A673 (cell line): ENCODE measurements around the gene CEP170B.

Experiments
- CTCF ChIP-seq: fragments of 300-800, 200-600 bp; sonication (generic); conservative IDR thresholded peaks from 2 replicates; pipeline ENCODE4 v1.5.1; 2017; ENCODE audit warnings: low read depth, mild to moderate bottlenecking, antibody characterized with exemption, low read length, moderate library complexity, mixed read lengths
- EZH2 ChIP-seq: fragments of 200-600 bp; sonication (generic); IDR thresholded peaks from 2 replicates; pipeline ENCODE4 v1.6.1; 2017; ENCODE audit warnings: borderline replicate concordance, low read depth, mild to moderate bottlenecking, mixed read lengths, antibody characterized with exemption, low read length; ENCODE audit not compliant: poor library complexity, severe bottlenecking

DNA sequence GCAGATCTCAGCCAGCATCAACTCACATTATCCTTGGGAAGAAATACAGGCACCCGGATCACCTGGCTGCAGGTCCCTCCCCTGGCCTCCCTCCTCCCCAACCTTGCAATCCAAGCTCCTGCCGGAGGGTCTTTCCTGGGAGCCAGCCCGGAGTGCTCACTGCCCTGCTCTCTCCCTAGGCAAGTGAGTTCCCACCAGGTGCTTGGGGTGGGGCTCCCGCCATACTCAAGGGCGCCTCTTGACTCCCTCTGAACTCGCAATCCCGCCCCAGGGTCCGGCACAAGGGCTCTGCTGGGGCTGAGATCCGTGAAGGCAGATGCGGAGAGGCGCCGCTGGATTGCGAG lies 1.2 kb upstream of the CEP170B start:
- TF ChIP-seq CTCF (no peak), EZH2 (no peak)
